ENCODE measurements around the gene RASD1. TPM values are rescaled to one million over a fixed set of nuclear protein-coding genes. Genes with fewer than 3 reads are reported as not detected.

RASD1 gene
- polyA plus RNA-seq, 1 of the 3 experiments (the other 2 are of a cell fraction): 0.43 TPM

DNA sequence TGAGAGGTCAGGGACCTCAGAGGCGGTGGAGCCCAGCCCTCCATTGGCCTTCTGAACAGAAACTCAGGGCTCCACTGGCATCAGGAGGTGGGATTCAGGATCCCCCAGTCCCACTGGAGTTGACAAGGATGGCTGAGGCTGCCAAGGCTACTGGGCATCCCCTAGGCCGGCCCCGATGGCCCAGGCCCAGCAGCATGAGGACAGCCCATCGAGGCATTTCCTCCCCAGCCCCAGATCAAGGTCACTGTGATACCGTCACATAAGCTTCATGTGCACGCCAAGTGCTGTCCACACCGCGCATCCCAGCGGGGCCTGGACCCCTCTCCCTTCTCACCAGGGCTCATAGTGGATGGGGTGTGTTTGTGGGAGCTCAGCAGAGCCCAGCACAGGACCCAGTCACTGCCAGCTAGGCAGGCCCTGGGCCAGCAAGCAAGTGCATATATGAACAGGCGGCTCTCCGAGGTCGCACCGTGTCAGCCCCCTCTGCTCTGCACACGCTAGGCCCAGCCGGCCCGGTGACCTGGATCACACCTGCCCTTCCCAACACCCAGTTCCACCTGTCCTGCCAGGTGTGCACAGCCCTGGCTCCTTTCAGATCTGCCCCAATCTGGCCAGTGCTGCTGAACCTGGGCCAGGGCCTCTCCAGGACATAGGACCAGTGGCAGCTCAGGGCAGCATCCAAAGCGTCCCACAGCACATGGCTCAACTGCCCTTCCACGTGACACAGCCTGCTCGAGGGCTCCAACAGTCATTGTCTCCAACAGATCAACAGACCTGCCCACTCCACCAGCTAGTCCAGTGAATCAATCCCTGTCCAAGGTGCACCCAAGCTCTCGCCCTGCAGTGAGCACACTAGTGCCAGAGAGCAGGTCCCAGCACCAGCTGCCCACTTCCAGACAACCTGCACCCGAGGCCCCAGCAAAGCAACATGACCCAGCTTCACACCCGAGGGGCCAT lies 32.8 kb upstream of the RASD1 start:
- Histone ChIP-seq H3F3A (replicated peaks; ENCODE audit: insufficient read depth) (peaks cover 5% of the 10 kb centered on the region), H3K9me3 (no peaks in the 10 kb centered on the region), H3K27ac (ENCODE audit: low read depth in 2 of 2, low read length in 1 of 2) (no peak overlapping the region), H3K4me3 (ENCODE audit: low read depth in 2 of 2, low read length in 1 of 2) (no peak overlapping the region), H3K27me3 (ENCODE audit: insufficient read depth) (no peaks in the 10 kb centered on the region), H3K4me2 (no peak overlapping the region), H2AFZ (ENCODE audit: low read depth) (no peak overlapping the region), H3K9ac (no peak overlapping the region), H3K79me2 (ENCODE audit: insufficient read depth) (no peaks in the 10 kb centered on the region), H3K36me3 (replicated peaks in 1 of 2; ENCODE audit: control insufficient read depth in 1 of 2, insufficient read depth in 2 of 2, low read length in 1 of 2) (no peaks in the 10 kb centered on the region), H3K4me1 (ENCODE audit: control insufficient read depth in 1 of 2, insufficient read depth in 2 of 2, low read depth in 1 of 2, low read length in 1 of 2) (peaks cover 0 to 3% of the 10 kb centered on the region in 2 experiments; a peak in 1 of 4 replicates), H3K9me2 (no peaks in the 10 kb centered on the region), H4K20me1 (ENCODE audit: insufficient read depth) (no peaks in the 10 kb centered on the region)
- no peak for TF ChIP-seq TEAD4 (IDR thresholded peaks at IDR 0.05; ENCODE audit: borderline replicate concordance, insufficient read depth)
- no peak for TF ChIP-seq FOXM1 (IDR thresholded peaks at IDR 0.05; ENCODE audit: low read depth)
- no peak for TF ChIP-seq EZH2phosphoT487 (IDR thresholded peaks at IDR 0.05; ENCODE audit: borderline replicate concordance, low read depth)
- no peak for TF ChIP-seq MXI1 (IDR thresholded peaks at IDR 0.05; ENCODE audit: low read depth, low read length)
- TF ChIP-seq YY1 (IDR thresholded peaks at IDR 0.05; ENCODE audit: low read depth): no peak
- TF ChIP-seq, protein P1, sequence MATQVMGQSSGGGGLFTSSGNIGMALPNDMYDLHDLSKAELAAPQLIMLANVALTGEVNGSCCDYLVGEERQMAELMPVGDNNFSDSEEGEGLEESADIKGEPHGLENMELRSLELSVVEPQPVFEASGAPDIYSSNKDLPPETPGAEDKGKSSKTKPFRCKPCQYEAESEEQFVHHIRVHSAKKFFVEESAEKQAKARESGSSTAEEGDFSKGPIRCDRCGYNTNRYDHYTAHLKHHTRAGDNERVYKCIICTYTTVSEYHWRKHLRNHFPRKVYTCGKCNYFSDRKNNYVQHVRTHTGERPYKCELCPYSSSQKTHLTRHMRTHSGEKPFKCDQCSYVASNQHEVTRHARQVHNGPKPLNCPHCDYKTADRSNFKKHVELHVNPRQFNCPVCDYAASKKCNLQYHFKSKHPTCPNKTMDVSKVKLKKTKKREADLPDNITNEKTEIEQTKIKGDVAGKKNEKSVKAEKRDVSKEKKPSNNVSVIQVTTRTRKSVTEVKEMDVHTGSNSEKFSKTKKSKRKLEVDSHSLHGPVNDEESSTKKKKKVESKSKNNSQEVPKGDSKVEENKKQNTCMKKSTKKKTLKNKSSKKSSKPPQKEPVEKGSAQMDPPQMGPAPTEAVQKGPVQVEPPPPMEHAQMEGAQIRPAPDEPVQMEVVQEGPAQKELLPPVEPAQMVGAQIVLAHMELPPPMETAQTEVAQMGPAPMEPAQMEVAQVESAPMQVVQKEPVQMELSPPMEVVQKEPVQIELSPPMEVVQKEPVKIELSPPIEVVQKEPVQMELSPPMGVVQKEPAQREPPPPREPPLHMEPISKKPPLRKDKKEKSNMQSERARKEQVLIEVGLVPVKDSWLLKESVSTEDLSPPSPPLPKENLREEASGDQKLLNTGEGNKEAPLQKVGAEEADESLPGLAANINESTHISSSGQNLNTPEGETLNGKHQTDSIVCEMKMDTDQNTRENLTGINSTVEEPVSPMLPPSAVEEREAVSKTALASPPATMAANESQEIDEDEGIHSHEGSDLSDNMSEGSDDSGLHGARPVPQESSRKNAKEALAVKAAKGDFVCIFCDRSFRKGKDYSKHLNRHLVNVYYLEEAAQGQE (IDR thresholded peaks at IDR 0.05; ENCODE audit: low read depth, low read length): no peak
- no peak for TF ChIP-seq NFIC (IDR thresholded peaks at IDR 0.05; ENCODE audit: borderline replicate concordance)
- no peak for TF ChIP-seq TAF1 (IDR thresholded peaks at IDR 0.05; ENCODE audit: borderline replicate concordance, low read depth, low read length)
- TF ChIP-seq SIN3A (IDR thresholded peaks at IDR 0.05; ENCODE audit: borderline replicate concordance, low read depth, low read length): no peak
- TF ChIP-seq, protein P2, sequence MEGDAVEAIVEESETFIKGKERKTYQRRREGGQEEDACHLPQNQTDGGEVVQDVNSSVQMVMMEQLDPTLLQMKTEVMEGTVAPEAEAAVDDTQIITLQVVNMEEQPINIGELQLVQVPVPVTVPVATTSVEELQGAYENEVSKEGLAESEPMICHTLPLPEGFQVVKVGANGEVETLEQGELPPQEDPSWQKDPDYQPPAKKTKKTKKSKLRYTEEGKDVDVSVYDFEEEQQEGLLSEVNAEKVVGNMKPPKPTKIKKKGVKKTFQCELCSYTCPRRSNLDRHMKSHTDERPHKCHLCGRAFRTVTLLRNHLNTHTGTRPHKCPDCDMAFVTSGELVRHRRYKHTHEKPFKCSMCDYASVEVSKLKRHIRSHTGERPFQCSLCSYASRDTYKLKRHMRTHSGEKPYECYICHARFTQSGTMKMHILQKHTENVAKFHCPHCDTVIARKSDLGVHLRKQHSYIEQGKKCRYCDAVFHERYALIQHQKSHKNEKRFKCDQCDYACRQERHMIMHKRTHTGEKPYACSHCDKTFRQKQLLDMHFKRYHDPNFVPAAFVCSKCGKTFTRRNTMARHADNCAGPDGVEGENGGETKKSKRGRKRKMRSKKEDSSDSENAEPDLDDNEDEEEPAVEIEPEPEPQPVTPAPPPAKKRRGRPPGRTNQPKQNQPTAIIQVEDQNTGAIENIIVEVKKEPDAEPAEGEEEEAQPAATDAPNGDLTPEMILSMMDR (IDR thresholded peaks at IDR 0.05): no peak
- ChIA-PET CTCF (interaction anchor here (0.7 to 3.8 kb wide), 2 partner anchors 32 to 40 kb away, joined by 3 to 16 read pairs; partner anchors contain the start of gene RASD1), POLR2A (interaction anchor here (1.2 kb wide), 1 partner anchor 15 kb away, joined by 3 read pairs; no protein-coding TSS in a partner anchor)
- 87% methylated on average over 9 of the region's 22 CpGs for whole genome bisulfite sequencing (ENCODE audit: low lambda C conversion rate)
- DNase-seq: no peak

All from SK-N-SH (cell line).